T47D (cell line): ENCODE results near the gene TOR1A.
"Not testable (repeated sequence)": the region's sequence is repeated elsewhere in the genome, so short reads cannot be mapped to it uniquely, and the experiment has no call there.

Source experiments
- DNase-seq, 2 experiments: peaks; one replicate each; pipeline versions ENCODE4 v3.0.0 to v3.0.0-alpha.2; 2011 to 2012; ENCODE audit warnings: low read depth in 1 of 2, low spot score in 1 of 2
- JUND ChIP-seq: IDR thresholded peaks from 2 replicates; pipeline ENCODE4 v1.6.1; 2012; ENCODE audit warnings: low read depth
- in situ Hi-C: cut with HindIII; loops from 2 replicates; pipeline ENCODE4 v1.10.0; 2016; ENCODE audit warnings: low sequenced_read_pairs, low pct_unique_long_range_greater_than_20kb

TOR1A gene

GRCh38 chr9:129809346-129809745, 14.6 kb downstream of the TOR1A start:
- DNase-seq: no peak
- in situ Hi-C loops: no loop called here
- no peak for TF ChIP-seq JUND

GRCh38 chr9:129806061-129806460, 17.9 kb downstream of the TOR1A start:
- DNase-seq: no peak
- in situ Hi-C loops: no loop called here
- no peak for TF ChIP-seq JUND

- DNase-seq: no peak
- TF ChIP-seq JUND: no peak
Measured at GRCh38 chr9:129803676-129804060, 20.3 kb downstream of the TOR1A start.

DNA sequence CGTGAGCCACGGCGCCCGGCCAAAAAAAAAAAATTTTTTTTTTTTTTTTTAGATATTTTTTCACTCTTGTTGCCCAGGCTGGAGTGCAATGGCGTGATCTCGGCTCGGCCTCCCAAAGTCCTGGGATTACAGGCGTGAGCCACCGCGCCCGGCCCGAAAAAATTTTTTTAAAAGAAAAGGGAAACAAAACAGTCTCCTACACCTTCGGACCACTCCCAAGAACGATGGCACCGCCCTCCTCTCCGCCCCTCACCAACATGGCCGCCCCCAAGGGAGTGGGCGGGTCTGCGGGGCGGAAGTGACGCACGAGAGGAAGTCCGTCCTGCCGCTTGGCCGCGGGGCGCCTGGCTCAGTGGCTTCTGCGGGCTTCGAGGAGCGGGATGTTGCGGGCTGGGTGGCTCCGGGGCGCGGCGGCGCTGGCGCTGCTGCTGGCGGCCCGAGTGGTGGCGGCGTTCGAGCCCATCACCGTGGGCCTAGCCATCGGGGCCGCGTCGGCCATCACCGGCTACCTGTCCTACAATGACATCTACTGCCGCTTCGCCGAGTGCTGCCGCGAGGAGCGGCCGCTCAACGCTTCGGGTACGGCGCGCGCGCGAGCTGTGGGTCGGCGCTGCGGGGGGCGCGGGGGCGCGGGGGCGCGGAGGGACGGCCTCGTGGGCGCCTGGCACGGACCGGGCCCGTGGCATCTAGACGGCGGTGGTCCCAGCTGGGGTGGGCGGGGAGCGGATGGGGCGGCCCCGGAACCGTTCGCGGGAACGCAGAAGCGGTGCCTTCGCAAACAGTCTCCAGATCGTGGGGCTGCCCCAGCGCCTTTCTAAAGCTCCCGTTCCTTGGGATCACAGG, 20.9 kb downstream of the TOR1A start, which contains the start of gene TOR1B:
Gene TOR1B (plus strand): TSS at position 352 of the 843 bp plus-strand sequence. CDS start 29 bp downstream, at position 381.
- in situ Hi-C loops: no loop called here

More at GRCh38 chr9:129803676-129804060, 20.3 kb downstream of the TOR1A start:
- in situ Hi-C loops: no loop called here

DNA sequence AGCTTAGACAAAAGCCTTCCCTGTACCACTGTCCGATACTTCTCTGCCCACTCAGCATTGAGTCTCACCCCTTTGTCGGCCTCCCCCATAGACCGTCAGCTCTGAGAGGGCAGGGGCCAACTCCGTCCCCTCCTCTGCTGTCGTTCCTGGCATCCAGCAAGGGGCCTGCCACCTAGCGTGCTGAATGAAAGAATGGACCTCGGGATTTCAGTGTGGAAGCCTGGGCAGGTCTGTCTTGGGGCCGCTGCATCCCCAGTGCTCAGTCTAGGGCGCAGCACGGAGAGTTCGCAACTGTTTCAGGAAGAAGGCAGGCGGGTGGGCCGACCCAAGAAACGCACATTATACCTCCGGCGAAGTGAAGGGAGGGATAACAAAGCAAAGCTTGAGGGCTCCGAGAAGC, 22.4 kb downstream of the TOR1A start:
- TF ChIP-seq JUND: no peak
- in situ Hi-C loops: no loop called here
- no peak for DNase-seq

More for the DNA sequence above, 20.9 kb downstream of the TOR1A start, which contains the start of gene TOR1B:
- DNase-seq: peak; percentile 76 to 95
- TF ChIP-seq JUND: no peak

GRCh38 chr9:129798973-129799372, 25.0 kb downstream of the TOR1A start:
- in situ Hi-C loops: no loop called here
- TF ChIP-seq JUND: no peak
- no peak for DNase-seq

DNA sequence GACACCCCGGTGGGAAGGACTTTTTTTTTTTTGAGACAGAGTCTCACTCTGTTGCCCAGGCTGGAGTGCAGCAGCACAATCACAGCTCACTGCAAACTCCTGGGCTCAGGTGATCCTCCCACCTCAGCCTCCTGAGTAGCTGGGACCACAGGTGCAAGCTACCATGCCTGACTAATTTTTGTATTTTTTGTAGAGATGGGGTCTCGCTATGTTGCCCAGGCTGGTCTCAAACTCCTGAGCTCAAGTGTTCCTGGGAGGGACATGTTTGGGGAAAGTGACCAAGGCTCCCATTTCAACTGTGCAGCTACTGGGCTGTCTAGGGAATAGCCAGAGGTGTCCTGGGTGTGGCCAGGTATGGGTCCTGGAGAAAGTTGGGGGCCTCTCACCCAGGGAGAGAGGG, 27.9 kb downstream of the TOR1A start:
- in situ Hi-C loops, DNase-seq: not testable (repeated sequence)

GRCh38 chr9:129794549-129794948, 29.4 kb downstream of the TOR1A start:
- no peak for TF ChIP-seq JUND
- DNase-seq: no peak
- in situ Hi-C loops: no loop called here

DNA sequence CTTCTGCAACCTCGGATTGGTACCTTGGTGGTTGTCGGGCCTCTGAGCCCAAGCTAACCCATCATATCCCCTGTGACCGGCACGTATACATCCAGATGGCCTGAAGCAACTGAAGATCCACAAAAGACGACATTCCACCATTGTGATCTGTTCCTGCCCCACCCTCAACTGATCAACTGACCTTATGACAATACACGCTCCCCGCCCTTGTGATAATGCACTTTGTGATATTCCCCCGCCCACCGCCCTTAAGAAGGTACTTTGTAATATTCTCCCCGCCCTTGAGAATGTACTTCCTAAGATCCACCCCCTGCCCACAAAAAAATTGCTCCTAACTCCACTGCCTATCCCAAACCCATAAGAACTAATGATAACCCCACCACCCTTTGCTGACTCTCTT, 37.5 kb downstream of the TOR1A start:
- no peak for TF ChIP-seq JUND
- DNase-seq: no peak
- in situ Hi-C loops: no loop called here

DNA sequence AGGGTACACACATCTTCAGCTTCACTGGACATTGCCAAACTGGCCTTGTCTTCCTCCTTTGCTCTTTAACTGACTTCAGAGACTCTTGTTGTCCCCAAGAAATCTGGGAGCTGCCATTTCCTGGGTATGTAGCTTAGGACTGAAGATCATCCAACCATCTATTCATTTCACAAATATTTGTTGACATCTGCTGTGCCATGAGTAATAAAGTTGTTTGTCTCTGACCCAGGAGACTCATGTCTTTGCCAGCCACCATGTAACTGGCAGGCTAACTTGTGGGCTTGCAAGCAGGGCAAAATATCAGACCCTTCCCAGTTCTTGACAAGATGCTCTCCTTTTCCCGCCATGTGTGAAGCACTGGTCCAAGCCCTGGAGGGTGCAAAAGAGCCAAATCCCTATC, 38.1 kb downstream of the TOR1A start:
- no peak for DNase-seq
- in situ Hi-C loops: no loop called here
- no peak for TF ChIP-seq JUND

DNA sequence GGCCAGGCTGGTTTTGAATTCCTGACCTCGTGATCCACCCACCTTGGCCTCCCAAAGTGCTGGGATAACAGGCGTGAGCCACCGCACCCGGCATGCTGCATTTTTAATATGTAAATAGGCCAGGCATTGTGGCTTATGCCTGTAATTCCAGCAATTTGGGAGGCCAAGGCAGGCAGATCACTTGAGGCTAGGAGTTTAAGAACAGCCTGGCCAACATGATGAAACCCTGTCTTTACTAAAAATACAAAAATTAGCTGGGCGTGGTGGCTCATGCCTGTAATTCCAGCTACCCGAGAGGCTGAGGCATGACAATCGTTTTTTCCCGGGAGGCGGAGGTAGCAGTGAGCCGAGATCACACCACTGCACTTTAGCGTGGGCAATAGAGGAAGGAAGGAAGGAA, 39.0 kb downstream of the TOR1A start:
- DNase-seq, in situ Hi-C loops: not testable (repeated sequence)

DNA sequence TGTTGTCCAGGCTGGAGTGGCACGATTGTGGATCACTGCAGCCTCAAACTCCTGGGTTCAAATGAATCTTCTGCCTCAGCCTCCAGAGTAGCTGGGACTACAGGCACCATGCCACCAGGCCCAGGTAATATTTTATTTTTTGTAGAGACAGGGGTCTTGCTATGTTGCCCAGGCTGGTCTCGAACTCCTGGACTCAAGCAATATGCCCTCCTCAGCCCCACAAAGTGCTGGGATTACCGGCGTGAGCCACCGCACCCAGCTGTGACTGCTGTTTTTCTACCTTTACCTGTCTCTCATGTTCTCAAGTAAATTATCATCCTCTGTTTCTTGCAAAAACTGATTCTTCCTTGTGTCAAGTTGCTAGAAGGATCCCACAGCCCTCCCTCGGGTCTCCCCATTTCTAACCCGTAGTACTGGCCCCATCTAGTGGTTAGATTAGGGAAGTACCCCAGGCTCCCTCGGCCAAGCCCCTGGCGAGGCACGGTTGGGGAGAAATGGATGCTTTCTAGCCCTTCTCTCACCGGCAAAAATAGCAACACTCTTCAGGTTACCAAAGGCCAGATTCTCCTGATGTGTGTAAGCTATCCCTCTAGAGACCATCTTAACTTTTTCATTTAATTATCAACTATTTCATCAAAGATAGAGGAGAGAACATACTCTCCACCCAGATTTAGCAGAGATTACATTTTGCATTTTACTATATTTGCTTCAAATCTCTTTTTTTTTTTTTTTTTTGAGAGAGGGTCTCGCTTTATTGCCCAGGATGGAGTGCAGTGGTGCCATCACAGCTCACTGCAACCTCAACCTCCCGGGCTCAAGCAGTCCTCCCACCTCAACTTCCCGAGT, 40.2 kb downstream of the TOR1A start:
- DNase-seq: peak; percentile 81 to 86
- in situ Hi-C loops: no loop called here
- no peak for TF ChIP-seq JUND

DNA sequence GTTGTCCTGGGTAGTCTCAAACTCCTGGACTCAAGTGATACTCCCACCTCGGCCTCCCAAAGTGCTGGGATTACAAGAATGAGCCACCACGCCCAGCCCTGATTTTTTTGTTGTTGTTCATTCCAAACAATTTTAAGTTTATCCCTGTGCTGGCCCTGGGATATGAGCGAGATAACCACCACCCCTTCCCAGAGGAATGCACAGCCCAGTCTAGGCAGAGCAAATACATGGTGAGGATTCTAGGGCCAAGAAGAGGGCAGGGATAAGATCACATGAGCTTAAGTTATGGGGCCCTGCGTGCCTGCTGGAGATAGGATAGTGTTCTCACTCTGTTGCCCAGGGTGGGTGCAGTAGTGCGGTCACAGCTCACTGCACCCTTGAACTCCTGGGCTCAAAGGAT, 42.0 kb downstream of the TOR1A start:
- no peak for DNase-seq
- TF ChIP-seq JUND: no peak
- in situ Hi-C loops: no loop called here
